K562 (cell line): Measurements from ENCODE around the gene SYK. TPM values are rescaled to one million over a fixed set of nuclear protein-coding genes. Genes with fewer than 3 reads are reported as not detected.

Source experiments
- ATAC-seq: fragments of 200-7000 bp; cut with Tn5 transposase; 3 replicates; pipeline ENCODE4 v1.9.1; 2020; ENCODE audit warnings: moderate library complexity
- BruUV-seq: library from RNA; stranded (reverse); fragments of 400-500 nt; replicated peaks from 2 replicates; lab custom pipeline; 2021; lab: Mats Ljungman, UMichigan
- CTCF ChIA-PET: fragments of 300-600 bp; formaldehyde crosslinking; extraction: SDS; loops from one replicate; lab custom pipeline; 2021; ENCODE audit warnings: low intra/inter-chr PET ratio; lab: Yijun Ruan, JAX
- POLR2A ChIA-PET: fragments of 300-600, 350-650 bp; sonication (Branson Sonifier 250); formaldehyde crosslinking; extraction: SDS; loops from one replicate; lab custom pipeline; 2021; ENCODE audit warnings: antibody characterized with exemption, inconsistent platforms; lab: Yijun Ruan, JAX
- DNase-seq, 4 experiments: peaks; one replicate each; pipeline versions ENCODE4 v3.0.0 to v3.0.0-alpha.2; 2011 to 2018; ENCODE audit warnings: low spot score in 3 of 4, mixed read lengths in 3 of 4; ENCODE audit errors: extremely low read depth in 1 of 4
- FAIRE-seq: peaks from 2 replicates; lab custom pipeline; 2011; peaks lifted over from hg19 to GRCh38; lab: Jason Lieb, UNC
- H2AFZ ChIP-seq: 2 replicates; pipeline ENCODE4 v1.6.0; 2011; ENCODE audit warnings: low read depth, low read length, control low read depth, inconsistent platforms
- H3K27ac ChIP-seq: fragments of 200-600 bp; 3 replicates; pipeline ENCODE4 v1.8.0; 2011; ENCODE audit warnings: low read depth, mild to moderate bottlenecking, control low read depth, inconsistent platforms, low read length, moderate library complexity, mixed read lengths; ENCODE audit errors: extremely low read depth
- H3K27me3 ChIP-seq, 2 experiments: fragments of 300-600 bp in 1 of 2; 2 replicates in 1 of 2; 3 replicates in 1 of 2; pipeline versions ENCODE4 v1.6.0 to v1.8.0; 2011; ENCODE audit warnings: inconsistent platforms in 2 of 2, low read length in 2 of 2, mild to moderate bottlenecking in 1 of 2, mixed read lengths in 1 of 2, moderate library complexity in 1 of 2; ENCODE audit not compliant: control insufficient read depth in 2 of 2, insufficient read depth in 2 of 2
- H3K36me3 ChIP-seq: fragments of 300-600 bp; 3 replicates; pipeline ENCODE4 v1.8.0; 2011; ENCODE audit warnings: mild to moderate bottlenecking, low read length, inconsistent platforms; ENCODE audit not compliant: control insufficient read depth, insufficient read depth
- H3K4me1 ChIP-seq, 2 experiments: fragments of 200-600 bp in 1 of 2; replicated peaks in 1 of 2; 2 replicates in 1 of 2; 3 replicates in 1 of 2; pipeline versions ENCODE4 v1.5.1 to v1.8.0; 2011; ENCODE audit warnings: inconsistent platforms in 2 of 2, low read length in 2 of 2, mild to moderate bottlenecking in 1 of 2, mixed read lengths in 1 of 2, moderate library complexity in 1 of 2; ENCODE audit not compliant: control insufficient read depth in 2 of 2, insufficient read depth in 2 of 2
- H3K4me2 ChIP-seq: 2 replicates; pipeline ENCODE4 v1.6.1; 2011; ENCODE audit warnings: low read length, control low read depth, inconsistent platforms, mixed read lengths; ENCODE audit not compliant: insufficient read depth
- H3K4me3 ChIP-seq: fragments of 200-600 bp; sonication (generic), shearing (Covaris generic); 2 replicates; pipeline ENCODE4 v1.5.1; 2016; ENCODE audit warnings: control low read depth, inconsistent platforms
- H3K79me2 ChIP-seq: fragments of 200-600 bp; 3 replicates; pipeline ENCODE4 v1.8.0; 2011; ENCODE audit warnings: low read length, inconsistent platforms; ENCODE audit not compliant: control insufficient read depth, insufficient read depth
- H3K9ac ChIP-seq, 2 experiments: 2 replicates each; pipeline versions ENCODE4 v1.6.0 to v1.6.1; 2011; ENCODE audit warnings: low read depth in 2 of 2, low read length in 2 of 2, control low read depth in 1 of 2, inconsistent platforms in 1 of 2, mild to moderate bottlenecking in 1 of 2, mixed read lengths in 1 of 2; ENCODE audit not compliant: insufficient read depth in 1 of 2
- H3K9me1 ChIP-seq: one replicate; pipeline ENCODE4 v1.6.0; 2011; ENCODE audit warnings: inconsistent platforms, mild to moderate bottlenecking, low read length, moderate library complexity; ENCODE audit not compliant: control insufficient read depth, insufficient read depth
- H3K9me3 ChIP-seq: replicated peaks from 2 replicates; pipeline ENCODE4 v1.5.1; 2011; ENCODE audit warnings: low read depth, low read length, inconsistent platforms; ENCODE audit not compliant: control insufficient read depth, insufficient read depth
- H4K20me1 ChIP-seq: replicated peaks from 2 replicates; pipeline ENCODE4 v1.6.1; 2011; ENCODE audit warnings: low read length, inconsistent platforms, mixed read lengths; ENCODE audit not compliant: control insufficient read depth, insufficient read depth
- POLR2H ChIP-seq: IDR thresholded peaks from 2 replicates; pipeline ENCODE4 v1.6.1; 2016; ENCODE audit warnings: missing genetic modification characterization, low read depth, mild to moderate bottlenecking, control low read depth, missing compliant biosample characterization, moderate library complexity
- SP2 ChIP-seq: IDR thresholded peaks from 2 replicates; pipeline ENCODE4 v1.6.1; 2011; ENCODE audit warnings: mild to moderate bottlenecking, low read depth, low read length, moderate library complexity; ENCODE audit not compliant: poor library complexity, severe bottlenecking; ENCODE audit errors: extremely low read depth
- WGBS: fragments of 100-300 bp; shearing (Covaris generic); methylation state at CpG from one replicate; pipeline ENCODE4 v1.1.6; 2016; ENCODE audit warnings: low coverage, mixed read lengths; ENCODE audit not compliant: insufficient coverage; ENCODE audit errors: missing lambda C conversion rate; 5-methylcytosine and 5-hydroxymethylcytosine counted together
- in situ Hi-C: fragments of 300-500 bp; cut with MboI; formaldehyde crosslinking; loops from 4 replicates; pipeline ENCODE4 v1.15.0; 2018; ENCODE audit warnings: inconsistent platforms, mixed read lengths
- intact Hi-C: fragments of 100-400 bp; cut with micrococcal nuclease; formaldehyde crosslinking; loops from 2 replicates; pipeline ENCODE4 v1.14.2; 2022
- polyA plus RNA-seq, 8 experiments: library from polyadenylated mRNA; depleted of rRNA in 4 of 8; stranded (reverse) in 5 of 8; unstranded in 3 of 8; fragments of >200 nt; fragmentation: Nextera tagmentation in 2 of 8; fragmentation: Illumina TruSeq in 1 of 8; extraction: Ambion mirVana in 2 of 8; extraction: Trizol in 1 of 8; gene quantifications; 2 replicates each; pipeline versions ENCODE4 v1.2.1 to v1.2.3, GENCODE V29; 2011 to 2014; ENCODE audit warnings: inconsistent platforms in 1 of 8, missing spikeins in 1 of 8
- total RNA-seq, 7 experiments: library from RNA; depleted of rRNA in 6 of 7; stranded (reverse); fragments of >200 nt in 6 of 7; fragmentation: Illumina TruSeq in 2 of 7; extraction: Trizol in 2 of 7; gene quantifications; 2 replicates each; pipeline versions ENCODE4 v1.2.1 to v1.2.3, GENCODE V29; 2011 to 2021; ENCODE audit warnings: low replicate concordance in 1 of 7
- TF ChIP-seq, protein P1 (sequence below), 2 experiments: fragments of 150-350 bp in 1 of 2; IDR thresholded peaks; 2 replicates each; pipeline ENCODE4 v1.6.1; 2012 to 2016; ENCODE audit warnings: low read depth in 2 of 2, low read length in 2 of 2, mild to moderate bottlenecking in 1 of 2, moderate library complexity in 1 of 2
- TF ChIP-seq, protein P2 (sequence below): fragments of 250-450 bp; sonication (Bioruptor Pico); IDR thresholded peaks from 2 replicates; pipeline ENCODE4 v1.9.0; 2021; ENCODE audit warnings: mild to moderate bottlenecking, inconsistent platforms
- TF ChIP-seq, protein P3 (sequence below): fragments of 450-650 bp; formaldehyde crosslinking; IDR thresholded peaks from 2 replicates; pipeline ENCODE4 v1.4.0; 2022; ENCODE audit warnings: missing genetic modification characterization
- TF ChIP-seq, protein P4 (sequence below): fragments of 450-650 bp; formaldehyde crosslinking; IDR thresholded peaks from 2 replicates; pipeline ENCODE4 v1.4.0; 2020; ENCODE audit warnings: mild to moderate bottlenecking, moderate library complexity
- TF ChIP-seq, protein P5 (sequence below), 2 experiments: IDR thresholded peaks; 2 replicates each; pipeline ENCODE4 v1.6.1; 2012; ENCODE audit warnings: improper control_type of control experiment in 2 of 2, low read depth in 2 of 2, low read length in 2 of 2, borderline replicate concordance in 1 of 2

SYK gene
- total and polyA plus RNA-seq, 9 of the 15 experiments (the other 6 are each of a cell fraction or from before 2014, with no cell fraction given), result 3.9 to 32.7 (median 16.7) TPM

DNA sequence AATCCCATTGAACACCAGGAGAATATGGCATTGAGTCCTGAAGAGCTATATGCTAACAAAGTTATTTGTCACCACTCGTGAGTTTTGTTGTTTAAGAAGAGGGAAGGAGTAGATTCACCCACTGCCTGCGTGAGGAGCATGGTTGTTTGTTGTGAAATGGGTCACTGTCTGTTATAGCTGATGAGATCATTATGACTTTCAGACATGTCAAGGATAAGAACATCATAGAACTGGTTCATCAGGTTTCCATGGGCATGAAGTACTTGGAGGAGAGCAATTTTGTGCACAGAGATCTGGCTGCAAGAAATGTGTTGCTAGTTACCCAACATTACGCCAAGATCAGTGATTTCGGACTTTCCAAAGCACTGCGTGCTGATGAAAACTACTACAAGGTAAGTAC is 76.9 kb downstream of the SYK start (continued):
- TF ChIP-seq, protein P1, sequence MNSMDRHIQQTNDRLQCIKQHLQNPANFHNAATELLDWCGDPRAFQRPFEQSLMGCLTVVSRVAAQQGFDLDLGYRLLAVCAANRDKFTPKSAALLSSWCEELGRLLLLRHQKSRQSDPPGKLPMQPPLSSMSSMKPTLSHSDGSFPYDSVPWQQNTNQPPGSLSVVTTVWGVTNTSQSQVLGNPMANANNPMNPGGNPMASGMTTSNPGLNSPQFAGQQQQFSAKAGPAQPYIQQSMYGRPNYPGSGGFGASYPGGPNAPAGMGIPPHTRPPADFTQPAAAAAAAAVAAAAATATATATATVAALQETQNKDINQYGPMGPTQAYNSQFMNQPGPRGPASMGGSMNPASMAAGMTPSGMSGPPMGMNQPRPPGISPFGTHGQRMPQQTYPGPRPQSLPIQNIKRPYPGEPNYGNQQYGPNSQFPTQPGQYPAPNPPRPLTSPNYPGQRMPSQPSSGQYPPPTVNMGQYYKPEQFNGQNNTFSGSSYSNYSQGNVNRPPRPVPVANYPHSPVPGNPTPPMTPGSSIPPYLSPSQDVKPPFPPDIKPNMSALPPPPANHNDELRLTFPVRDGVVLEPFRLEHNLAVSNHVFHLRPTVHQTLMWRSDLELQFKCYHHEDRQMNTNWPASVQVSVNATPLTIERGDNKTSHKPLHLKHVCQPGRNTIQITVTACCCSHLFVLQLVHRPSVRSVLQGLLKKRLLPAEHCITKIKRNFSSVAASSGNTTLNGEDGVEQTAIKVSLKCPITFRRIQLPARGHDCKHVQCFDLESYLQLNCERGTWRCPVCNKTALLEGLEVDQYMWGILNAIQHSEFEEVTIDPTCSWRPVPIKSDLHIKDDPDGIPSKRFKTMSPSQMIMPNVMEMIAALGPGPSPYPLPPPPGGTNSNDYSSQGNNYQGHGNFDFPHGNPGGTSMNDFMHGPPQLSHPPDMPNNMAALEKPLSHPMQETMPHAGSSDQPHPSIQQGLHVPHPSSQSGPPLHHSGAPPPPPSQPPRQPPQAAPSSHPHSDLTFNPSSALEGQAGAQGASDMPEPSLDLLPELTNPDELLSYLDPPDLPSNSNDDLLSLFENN (IDR thresholded peaks at IDR 0.05; ENCODE audit: low read depth in 2 of 2, low read length in 2 of 2), result no peak
- TF ChIP-seq, protein P2, sequence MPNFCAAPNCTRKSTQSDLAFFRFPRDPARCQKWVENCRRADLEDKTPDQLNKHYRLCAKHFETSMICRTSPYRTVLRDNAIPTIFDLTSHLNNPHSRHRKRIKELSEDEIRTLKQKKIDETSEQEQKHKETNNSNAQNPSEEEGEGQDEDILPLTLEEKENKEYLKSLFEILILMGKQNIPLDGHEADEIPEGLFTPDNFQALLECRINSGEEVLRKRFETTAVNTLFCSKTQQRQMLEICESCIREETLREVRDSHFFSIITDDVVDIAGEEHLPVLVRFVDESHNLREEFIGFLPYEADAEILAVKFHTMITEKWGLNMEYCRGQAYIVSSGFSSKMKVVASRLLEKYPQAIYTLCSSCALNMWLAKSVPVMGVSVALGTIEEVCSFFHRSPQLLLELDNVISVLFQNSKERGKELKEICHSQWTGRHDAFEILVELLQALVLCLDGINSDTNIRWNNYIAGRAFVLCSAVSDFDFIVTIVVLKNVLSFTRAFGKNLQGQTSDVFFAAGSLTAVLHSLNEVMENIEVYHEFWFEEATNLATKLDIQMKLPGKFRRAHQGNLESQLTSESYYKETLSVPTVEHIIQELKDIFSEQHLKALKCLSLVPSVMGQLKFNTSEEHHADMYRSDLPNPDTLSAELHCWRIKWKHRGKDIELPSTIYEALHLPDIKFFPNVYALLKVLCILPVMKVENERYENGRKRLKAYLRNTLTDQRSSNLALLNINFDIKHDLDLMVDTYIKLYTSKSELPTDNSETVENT (CRISPR knock-in tag), result no peak

DNA sequence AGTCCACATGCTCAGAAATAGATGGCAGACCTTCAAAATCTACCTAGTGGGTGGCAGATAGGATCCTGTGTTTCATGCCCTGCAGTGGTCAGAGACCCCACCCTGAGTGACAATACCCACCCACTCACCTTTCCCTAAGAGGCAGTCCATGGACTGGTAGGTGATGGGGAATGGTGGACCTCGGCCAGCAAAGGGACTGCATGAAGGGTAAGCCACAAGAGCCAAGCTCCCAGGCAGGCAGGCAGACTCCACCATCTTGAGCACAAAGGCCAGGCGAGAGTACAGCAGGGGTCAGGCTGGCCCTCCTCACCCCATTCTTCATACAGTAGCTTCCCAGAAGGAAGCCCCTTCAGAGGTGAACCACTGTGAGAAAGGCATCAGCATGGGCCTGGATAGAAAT is 78.4 kb downstream of the SYK start:
- peaks cover 4% of the 10 kb centered on the region; the same call in 1 of the 2 replicates for H3K9me3 ChIP-seq
- DNase-seq, result no peak
- no peak overlapping the region for H2AFZ ChIP-seq
- no peak for ATAC-seq
- no peak overlapping the region for H3K9ac ChIP-seq
- H3K27me3 ChIP-seq, result no peaks in the 10 kb centered on the region
- no peak overlapping the region for H3K4me2 ChIP-seq
- H3K36me3 ChIP-seq, result peaks cover 33% of the 10 kb centered on the region
- ChIA-PET POLR2A (no interaction called here), CTCF (no interaction called here)
- no peaks in the 10 kb centered on the region for H3K79me2 ChIP-seq
- H3K27ac ChIP-seq, result no peak overlapping the region
- H3K4me1 ChIP-seq, result no peaks in the 10 kb centered on the region
- no peak for FAIRE-seq
- 40% methylated on average over 1 of the region's 2 CpGs for WGBS
- no TSS peak for BruUV-seq
- H3K4me3 ChIP-seq, result no peak overlapping the region
- intact Hi-C loops (no loop called here), in situ Hi-C loops (loop anchor here (25.0 kb wide), 1 partner anchor 1293 kb away; no protein-coding TSS in a partner anchor)
- no peaks in the 10 kb centered on the region for H4K20me1 ChIP-seq
- H3K9me1 ChIP-seq, result no peaks in the 10 kb centered on the region
- TF ChIP-seq, protein P3, sequence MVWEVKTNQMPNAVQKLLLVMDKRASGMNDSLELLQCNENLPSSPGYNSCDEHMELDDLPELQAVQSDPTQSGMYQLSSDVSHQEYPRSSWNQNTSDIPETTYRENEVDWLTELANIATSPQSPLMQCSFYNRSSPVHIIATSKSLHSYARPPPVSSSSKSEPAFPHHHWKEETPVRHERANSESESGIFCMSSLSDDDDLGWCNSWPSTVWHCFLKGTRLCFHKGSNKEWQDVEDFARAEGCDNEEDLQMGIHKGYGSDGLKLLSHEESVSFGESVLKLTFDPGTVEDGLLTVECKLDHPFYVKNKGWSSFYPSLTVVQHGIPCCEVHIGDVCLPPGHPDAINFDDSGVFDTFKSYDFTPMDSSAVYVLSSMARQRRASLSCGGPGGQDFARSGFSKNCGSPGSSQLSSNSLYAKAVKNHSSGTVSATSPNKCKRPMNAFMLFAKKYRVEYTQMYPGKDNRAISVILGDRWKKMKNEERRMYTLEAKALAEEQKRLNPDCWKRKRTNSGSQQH (CRISPR knock-in tag), result no peak
- TF ChIP-seq SP2 (no peak), POLR2H (tag) (no peak)
- TF ChIP-seq, protein P4, sequence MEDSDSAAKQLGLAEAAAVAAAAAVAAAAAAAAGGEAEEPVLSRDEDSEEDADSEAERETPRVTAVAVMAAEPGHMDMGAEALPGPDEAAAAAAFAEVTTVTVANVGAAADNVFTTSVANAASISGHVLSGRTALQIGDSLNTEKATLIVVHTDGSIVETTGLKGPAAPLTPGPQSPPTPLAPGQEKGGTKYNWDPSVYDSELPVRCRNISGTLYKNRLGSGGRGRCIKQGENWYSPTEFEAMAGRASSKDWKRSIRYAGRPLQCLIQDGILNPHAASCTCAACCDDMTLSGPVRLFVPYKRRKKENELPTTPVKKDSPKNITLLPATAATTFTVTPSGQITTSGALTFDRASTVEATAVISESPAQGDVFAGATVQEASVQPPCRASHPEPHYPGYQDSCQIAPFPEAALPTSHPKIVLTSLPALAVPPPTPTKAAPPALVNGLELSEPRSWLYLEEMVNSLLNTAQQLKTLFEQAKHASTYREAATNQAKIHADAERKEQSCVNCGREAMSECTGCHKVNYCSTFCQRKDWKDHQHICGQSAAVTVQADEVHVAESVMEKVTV (CRISPR knock-in tag), result no peak
- TF ChIP-seq, protein P5, sequence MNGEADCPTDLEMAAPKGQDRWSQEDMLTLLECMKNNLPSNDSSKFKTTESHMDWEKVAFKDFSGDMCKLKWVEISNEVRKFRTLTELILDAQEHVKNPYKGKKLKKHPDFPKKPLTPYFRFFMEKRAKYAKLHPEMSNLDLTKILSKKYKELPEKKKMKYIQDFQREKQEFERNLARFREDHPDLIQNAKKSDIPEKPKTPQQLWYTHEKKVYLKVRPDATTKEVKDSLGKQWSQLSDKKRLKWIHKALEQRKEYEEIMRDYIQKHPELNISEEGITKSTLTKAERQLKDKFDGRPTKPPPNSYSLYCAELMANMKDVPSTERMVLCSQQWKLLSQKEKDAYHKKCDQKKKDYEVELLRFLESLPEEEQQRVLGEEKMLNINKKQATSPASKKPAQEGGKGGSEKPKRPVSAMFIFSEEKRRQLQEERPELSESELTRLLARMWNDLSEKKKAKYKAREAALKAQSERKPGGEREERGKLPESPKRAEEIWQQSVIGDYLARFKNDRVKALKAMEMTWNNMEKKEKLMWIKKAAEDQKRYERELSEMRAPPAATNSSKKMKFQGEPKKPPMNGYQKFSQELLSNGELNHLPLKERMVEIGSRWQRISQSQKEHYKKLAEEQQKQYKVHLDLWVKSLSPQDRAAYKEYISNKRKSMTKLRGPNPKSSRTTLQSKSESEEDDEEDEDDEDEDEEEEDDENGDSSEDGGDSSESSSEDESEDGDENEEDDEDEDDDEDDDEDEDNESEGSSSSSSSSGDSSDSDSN (IDR thresholded peaks at IDR 0.05; ENCODE audit: borderline replicate concordance in 1 of 2, low read depth in 2 of 2, low read length in 2 of 2), result no peak
